Spleen (tissue), 7 donors: ENCODE measurements around the gene PDGFA.

Experiments
- CTCF ChIP-seq, 11 experiments: fragments of 200-600 bp in 7 of 11; fragments of 450-650 bp in 4 of 11; sonication (generic) in 4 of 11; IDR thresholded peaks in 8 of 11; conservative IDR thresholded peaks in 3 of 11; 1 replicate in 7 of 11; 2 replicates in 4 of 11; pipeline versions ENCODE4 v1.4.0 to v1.8.0; 2016 to 2021; ENCODE audit warnings: antibody characterized with exemption in 11 of 11, inconsistent platforms in 4 of 11, mild to moderate bottlenecking in 1 of 11
- POLR2A ChIP-seq, 3 donors: fragments of 450-650 bp; IDR thresholded peaks; one replicate each; pipeline ENCODE4 v1.5.1; 2017; ENCODE audit warnings: antibody characterized with exemption in 3 of 3, mild to moderate bottlenecking in 1 of 3
- POLR2AphosphoS5 ChIP-seq, 3 donors: sonication (generic); formaldehyde crosslinking; IDR thresholded peaks; one replicate each; pipeline ENCODE4 v1.5.1; 2017; ENCODE audit warnings: antibody characterized with exemption in 3 of 3
- donor health status: DM: no; HTN: no; CAD: no; lungs with moderate emphysema.
- donor health status: DM: no; HTN: no; CAD: no.
- donor health status: DM: no; HTN: no; CAD: no.

- TF ChIP-seq CTCF (IDR thresholded peaks at IDR 0.05 in 8 of 11, conservative IDR thresholded peaks at IDR 0.05 in 3 of 11) (no peak), POLR2A (IDR thresholded peaks at IDR 0.05) (no peak), POLR2AphosphoS5 (IDR thresholded peaks at IDR 0.05) (no peak)
Observed at GRCh38 chr7:494259-494687, 25.4 kb downstream of the PDGFA start.
